ENCODE data around the gene TCEAL9.
"Not testable (repeated sequence)": the region's sequence is repeated elsewhere in the genome, so short reads cannot be mapped to it uniquely, and the experiment has no call there.

Gene TCEAL9

GRCh38 chrX:103376118-103376978 is 20.0 kb downstream of the TCEAL9 start, which contains the start of gene BEX3:
Gene BEX3 (plus strand): TSS chrX:103376538. CDS start chrX:103377522, 984 bp downstream.
- DNase-seq, result no peak

GRCh38 chrX:103376979-103377324 is 20.6 kb downstream of the TCEAL9 start:
- no peak for DNase-seq

GRCh38 chrX:103378990-103379389 is 22.7 kb downstream of the TCEAL9 start:
- no peak for DNase-seq

GRCh38 chrX:103382877-103383276 is 26.6 kb downstream of the TCEAL9 start:
- DNase-seq, result no peak

- no peak for DNase-seq
Measured at GRCh38 chrX:103384672-103385071, 28.4 kb downstream of the TCEAL9 start.

GRCh38 chrX:103385283-103385830 is 29.1 kb downstream of the TCEAL9 start:
- DNase-seq, result not testable (repeated sequence)

GRCh38 chrX:103386332-103386731 is 30.0 kb downstream of the TCEAL9 start:
- no peak for DNase-seq

- no peak for DNase-seq
Measured at GRCh38 chrX:103393487-103393886, 37.2 kb downstream of the TCEAL9 start.

- no peak for DNase-seq
Measured at GRCh38 chrX:103396186-103396585, 39.9 kb downstream of the TCEAL9 start.

GRCh38 chrX:103396660-103397059 is 40.4 kb downstream of the TCEAL9 start:
- DNase-seq, result no peak

GRCh38 chrX:103397707-103398106 is 41.4 kb downstream of the TCEAL9 start:
- DNase-seq, result no peak

- DNase-seq, result peak; percentile 72 to 74
Measured at GRCh38 chrX:103398421-103398864, 42.1 kb downstream of the TCEAL9 start.

- no peak for DNase-seq
Measured at GRCh38 chrX:103399744-103400143, 43.4 kb downstream of the TCEAL9 start.

GRCh38 chrX:103400931-103401330 is 44.6 kb downstream of the TCEAL9 start:
- DNase-seq, result no peak

GRCh38 chrX:103404231-103405008 is 48.1 kb downstream of the TCEAL9 start:
- peak; percentile 68 to 69 for DNase-seq

GRCh38 chrX:103405009-103405333 is 48.7 kb downstream of the TCEAL9 start:
- no peak for DNase-seq

GRCh38 chrX:103406256-103406655 is 50.0 kb downstream of the TCEAL9 start:
- DNase-seq, result no peak

- no peak for DNase-seq
Measured at GRCh38 chrX:103407776-103408175, 51.5 kb downstream of the TCEAL9 start.

Data from inflammatory macrophage (primary cell).